GM18520 (cell line): ENCODE results near the gene GAPDH.
"Not testable (repeated sequence)": the region's sequence is repeated elsewhere in the genome, so short reads cannot be mapped to it uniquely, and the experiment has no call there.

ENCODE experiments used
- ATAC-seq: cut with Tn5 transposase; IDR thresholded peaks from one replicate; pipeline ENCODE4 v1.9.1; 2021; ENCODE audit not compliant: unreplicated experiment

GAPDH gene

GRCh38 chr12:6559500-6559899, 25.2 kb downstream of the GAPDH start:
- ATAC-seq, result no peak

- ATAC-seq, result no peak
These were observed 26.3 kb downstream of the GAPDH start for GRCh38 chr12:6560501-6561205.

GRCh38 chr12:6562881-6563280, 28.6 kb downstream of the GAPDH start:
- ATAC-seq, result no peak

GRCh38 chr12:6563448-6564050, 29.2 kb downstream of the GAPDH start:
- ATAC-seq, result no peak

- no peak for ATAC-seq
These were observed 32.9 kb downstream of the GAPDH start for GRCh38 chr12:6567112-6567670.

GRCh38 chr12:6569312-6569711, 35.0 kb downstream of the GAPDH start:
- ATAC-seq, result no peak

- ATAC-seq, result no peak
These were observed 35.5 kb downstream of the GAPDH start for GRCh38 chr12:6569786-6570185.

GRCh38 chr12:6570264-6570887, 36.1 kb downstream of the GAPDH start:
- no peak for ATAC-seq

- ATAC-seq, result no peak
These were observed 38.7 kb downstream of the GAPDH start for GRCh38 chr12:6573001-6573400.

- ATAC-seq, result no peak
These were observed 40.4 kb downstream of the GAPDH start for GRCh38 chr12:6574576-6575295.

GRCh38 chr12:6575648-6576047, 41.3 kb downstream of the GAPDH start:
- ATAC-seq, result no peak

GRCh38 chr12:6582196-6582595, 47.9 kb downstream of the GAPDH start:
- no peak for ATAC-seq

- no peak for ATAC-seq
These were observed 48.6 kb downstream of the GAPDH start for GRCh38 chr12:6582959-6583358.

GRCh38 chr12:6584293-6584692, 50.0 kb downstream of the GAPDH start:
- ATAC-seq, result no peak

GRCh38 chr12:6586569-6586968, 52.3 kb downstream of the GAPDH start:
- ATAC-seq, result not testable (repeated sequence)
